ENCODE data around the gene ANO2.

The ANO2 gene

GRCh38 chr12:5945071-5946008 is at the start of gene ANO2:
ANO2 (minus strand) TSS chr12:5945259; CDS start chr12:5945217, 42 bp downstream.
- DNase-seq (ENCODE audit: insufficient read length, low spot score) (peak; percentile 41), FAIRE-seq (peak; percentile 86)

GRCh38 chr12:5989621-5990020 is 44.6 kb upstream of the ANO2 start:
- FAIRE-seq = no peak
- DNase-seq (ENCODE audit: insufficient read length, low spot score) = no peak

GRCh38 chr12:5988659-5989116 is 43.6 kb upstream of the ANO2 start:
- peak; percentile 93 for FAIRE-seq

GRCh38 chr12:5988088-5988487 is 43.0 kb upstream of the ANO2 start:
- DNase-seq (ENCODE audit: insufficient read length, low spot score) (no peak), FAIRE-seq (no peak)

More at GRCh38 chr12:5988659-5989116, 43.6 kb upstream of the ANO2 start:
- DNase-seq (ENCODE audit: insufficient read length, low spot score) = peak; percentile 92

- no peak for FAIRE-seq
These were observed 42.5 kb upstream of the ANO2 start for GRCh38 chr12:5987573-5987972.

GRCh38 chr12:5985471-5985870 is 40.4 kb upstream of the ANO2 start:
- DNase-seq (ENCODE audit: insufficient read length, low spot score) = no peak
- FAIRE-seq = no peak

More at GRCh38 chr12:5987573-5987972, 42.5 kb upstream of the ANO2 start:
- DNase-seq (ENCODE audit: insufficient read length, low spot score) = no peak

GRCh38 chr12:5984873-5985272 is 39.8 kb upstream of the ANO2 start:
- DNase-seq (ENCODE audit: insufficient read length, low spot score) = no peak
- FAIRE-seq = no peak

GRCh38 chr12:5982106-5982505 is 37.0 kb upstream of the ANO2 start:
- FAIRE-seq (no peak), DNase-seq (ENCODE audit: insufficient read length, low spot score) (no peak)

GRCh38 chr12:5977556-5977955 is 32.5 kb upstream of the ANO2 start:
- no peak for FAIRE-seq

GRCh38 chr12:5976711-5977110 is 31.7 kb upstream of the ANO2 start:
- no peak for DNase-seq (ENCODE audit: insufficient read length, low spot score)
- FAIRE-seq = no peak

More at GRCh38 chr12:5977556-5977955, 32.5 kb upstream of the ANO2 start:
- DNase-seq (ENCODE audit: insufficient read length, low spot score) = no peak

GRCh38 chr12:5976196-5976595 is 31.1 kb upstream of the ANO2 start:
- FAIRE-seq (no peak), DNase-seq (ENCODE audit: insufficient read length, low spot score) (no peak)

GRCh38 chr12:5973461-5974115 is 28.5 kb upstream of the ANO2 start:
- DNase-seq (ENCODE audit: insufficient read length, low spot score) (no peak), FAIRE-seq (no peak)

GRCh38 chr12:5972387-5972786 is 27.3 kb upstream of the ANO2 start:
- peak; percentile 64 for FAIRE-seq
- no peak for DNase-seq (ENCODE audit: insufficient read length, low spot score)

GRCh38 chr12:5971194-5971850 is 26.3 kb upstream of the ANO2 start:
- no peak for DNase-seq (ENCODE audit: insufficient read length, low spot score)
- no peak for FAIRE-seq

- no peak for FAIRE-seq
- no peak for DNase-seq (ENCODE audit: insufficient read length, low spot score)
These were observed 25.1 kb upstream of the ANO2 start for GRCh38 chr12:5969974-5970690.

- DNase-seq (ENCODE audit: insufficient read length, low spot score) (no peak), FAIRE-seq (no peak)
These were observed 24.3 kb upstream of the ANO2 start for GRCh38 chr12:5969156-5969973.

GRCh38 chr12:5967645-5968415 is 22.8 kb upstream of the ANO2 start:
- FAIRE-seq (no peak), DNase-seq (ENCODE audit: insufficient read length, low spot score) (no peak)

- FAIRE-seq = no peak
- DNase-seq (ENCODE audit: insufficient read length, low spot score) = no peak
These were observed 21.5 kb upstream of the ANO2 start for GRCh38 chr12:5966486-5967095.
